ENCODE measurements around the gene SMAD4. TPM values are rescaled to one million over a fixed set of nuclear protein-coding genes. Genes with fewer than 3 reads are reported as not detected.
A peak's percentile ranks its signal among the peaks of the same experiment; 100 is the strongest.
"Not testable (repeated sequence)": the region's sequence is repeated elsewhere in the genome, so short reads cannot be mapped to it uniquely, and the experiment has no call there.

The SMAD4 gene
- total RNA-seq, 6 experiments from 2014 or later, result 77.2 to 97.9 (median 84.0) TPM

GRCh38 chr18:51107082-51107481 is 77.1 kb downstream of the SMAD4 start:
- DNase-seq, result no peak
- Mint-ChIP-seq H3K36me3 (ENCODE audit: low read depth) (no peaks in the 10 kb centered on the region), H3K9me3 (no peaks in the 10 kb centered on the region), H3K27me3 (ENCODE audit: insufficient read depth) (no peaks in the 10 kb centered on the region; the same call in 1 of the 2 replicates), H3K4me3 (no peak overlapping the region), H3K4me1 (ENCODE audit: low read depth) (peaks cover 14% of the 10 kb centered on the region), H3K27ac (no peak overlapping the region)
- TF ChIP-seq CTCF (IDR thresholded peaks at IDR 0.05), result no peak

- TF ChIP-seq CTCF (IDR thresholded peaks at IDR 0.05), result no peak
- H3K9me3 Mint-ChIP-seq, result no peaks in the 10 kb centered on the region
- no peak overlapping the region for H3K4me3 Mint-ChIP-seq
- no peaks in the 10 kb centered on the region for H3K36me3 Mint-ChIP-seq (ENCODE audit: low read depth)
- no peaks in the 10 kb centered on the region; the same call in 1 of the 2 replicates for H3K27me3 Mint-ChIP-seq (ENCODE audit: insufficient read depth)
- no peak for DNase-seq
- peaks cover 14% of the 10 kb centered on the region for H3K4me1 Mint-ChIP-seq (ENCODE audit: low read depth)
- H3K27ac Mint-ChIP-seq, result no peak overlapping the region
These were observed 77.7 kb downstream of the SMAD4 start for GRCh38 chr18:51107598-51108305.

GRCh38 chr18:51108330-51108729 is 78.3 kb downstream of the SMAD4 start:
- TF ChIP-seq CTCF (IDR thresholded peaks at IDR 0.05), result no peak
- no peak for DNase-seq
- Mint-ChIP-seq H3K27me3 (ENCODE audit: insufficient read depth) (no peaks in the 10 kb centered on the region; the same call in 1 of the 2 replicates), H3K27ac (no peak overlapping the region), H3K9me3 (no peaks in the 10 kb centered on the region), H3K4me3 (no peak overlapping the region), H3K36me3 (ENCODE audit: low read depth) (no peaks in the 10 kb centered on the region), H3K4me1 (ENCODE audit: low read depth) (peaks cover 14% of the 10 kb centered on the region)

- Mint-ChIP-seq H3K4me1 (ENCODE audit: low read depth) (peaks cover 14% of the 10 kb centered on the region), H3K36me3 (ENCODE audit: low read depth) (no peaks in the 10 kb centered on the region), H3K9me3 (no peaks in the 10 kb centered on the region), H3K27ac (no peak overlapping the region), H3K4me3 (no peak overlapping the region), H3K27me3 (ENCODE audit: insufficient read depth) (no peaks in the 10 kb centered on the region; the same call in 1 of the 2 replicates)
- TF ChIP-seq CTCF (IDR thresholded peaks at IDR 0.05), result peak; percentile 93
- DNase-seq, result peak; percentile 3
These were observed 80.2 kb downstream of the SMAD4 start for GRCh38 chr18:51110073-51110797.

- not testable (repeated sequence) for H3K27me3 Mint-ChIP-seq (ENCODE audit: insufficient read depth); DNase-seq; H3K36me3 Mint-ChIP-seq (ENCODE audit: low read depth); H3K4me3 Mint-ChIP-seq; H3K9me3 Mint-ChIP-seq; H3K27ac Mint-ChIP-seq
- H3K4me1 Mint-ChIP-seq (ENCODE audit: low read depth), result peaks cover 14% of the 10 kb centered on the region
These were observed 81.8 kb downstream of the SMAD4 start for GRCh38 chr18:51111633-51112355.

- Mint-ChIP-seq H3K9me3 (peaks cover 19% of the 10 kb centered on the region), H3K27me3 (ENCODE audit: insufficient read depth) (peaks cover 10% of the 10 kb centered on the region)
- H3K36me3 Mint-ChIP-seq (ENCODE audit: low read depth); H3K4me1 Mint-ChIP-seq (ENCODE audit: low read depth); H3K4me3 Mint-ChIP-seq; DNase-seq; H3K27ac Mint-ChIP-seq: not testable (repeated sequence)
These were observed 87.0 kb downstream of the SMAD4 start for GRCh38 chr18:51116996-51117395.

- not testable (repeated sequence) for DNase-seq; H3K4me1 Mint-ChIP-seq (ENCODE audit: low read depth); H3K36me3 Mint-ChIP-seq (ENCODE audit: low read depth); H3K4me3 Mint-ChIP-seq; H3K27ac Mint-ChIP-seq
- Mint-ChIP-seq H3K27me3 (ENCODE audit: insufficient read depth) (peaks cover 25% of the 10 kb centered on the region), H3K9me3 (peaks cover 19% of the 10 kb centered on the region)
These were observed 89.5 kb downstream of the SMAD4 start for GRCh38 chr18:51119561-51119960.

GRCh38 chr18:51119976-51120375 is 90.0 kb downstream of the SMAD4 start:
- peaks cover 25% of the 10 kb centered on the region for H3K27me3 Mint-ChIP-seq (ENCODE audit: insufficient read depth)
- H3K36me3 Mint-ChIP-seq (ENCODE audit: low read depth); H3K4me1 Mint-ChIP-seq (ENCODE audit: low read depth); DNase-seq; H3K27ac Mint-ChIP-seq; H3K4me3 Mint-ChIP-seq: not testable (repeated sequence)
- H3K9me3 Mint-ChIP-seq, result peaks cover 19% of the 10 kb centered on the region
